ENCODE results near the gene SORBS2. TPM values are rescaled to one million over a fixed set of nuclear protein-coding genes. Genes with fewer than 3 reads are reported as not detected.

SORBS2 gene
- total RNA-seq, 1 experiment from 2014 or later, result 9.7 TPM

DNA sequence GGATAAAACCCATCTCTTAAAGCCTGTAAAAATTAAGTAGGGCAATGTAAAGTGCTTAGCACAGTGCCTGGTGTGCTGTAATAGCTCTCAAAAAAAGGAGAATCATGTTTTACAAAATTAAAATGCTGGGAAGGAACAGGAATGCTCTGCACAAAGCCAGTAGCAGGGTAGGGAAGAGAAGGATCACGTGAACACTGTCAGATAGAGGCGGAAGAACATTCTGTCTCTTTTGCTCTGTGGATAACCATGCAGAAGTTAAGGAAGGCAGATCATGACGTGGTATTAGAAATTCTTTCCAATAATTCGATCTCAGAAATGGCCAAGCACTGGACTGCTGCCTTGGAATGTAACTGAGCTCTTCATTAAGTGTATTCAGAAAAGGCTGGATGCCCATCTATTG is 140.5 kb downstream of the SORBS2 start:
- Histone ChIP-seq H3K23ac (ENCODE audit: insufficient read length, low read depth, low read length) (no peak overlapping the region), H4K91ac (ENCODE audit: insufficient read length, low read depth, low read length) (no peak overlapping the region), H2BK12ac (ENCODE audit: insufficient read length, low read depth, low read length) (no peak overlapping the region), H3K4me1 (ENCODE audit: insufficient read depth, low read length) (no peaks in the 10 kb centered on the region), H2AK5ac (ENCODE audit: insufficient read length, low read length) (no peak overlapping the region), H3K9me3 (ENCODE audit: control insufficient read depth, low read depth, low read length) (no peaks in the 10 kb centered on the region), H2BK120ac (ENCODE audit: low read depth, low read length, poor library complexity, severe bottlenecking) (no peak overlapping the region), H3K14ac (ENCODE audit: insufficient read depth, low read length) (no peak overlapping the region), H4K5ac (ENCODE audit: insufficient read length, low read depth, low read length) (no peak overlapping the region), H2AFZ (ENCODE audit: low read length) (no peak overlapping the region), H3K79me1 (ENCODE audit: insufficient read depth, low read depth, low read length, poor library complexity, severe bottlenecking) (no peaks in the 10 kb centered on the region), H4K20me1 (ENCODE audit: control insufficient read depth, insufficient read depth, insufficient read length) (no peaks in the 10 kb centered on the region), H4K8ac (replicated peaks; ENCODE audit: insufficient read length, low read depth, low read length) (no peak overlapping the region), H3K4me2 (ENCODE audit: insufficient read depth, insufficient read length, low read length) (no peak overlapping the region), H2BK15ac (ENCODE audit: low read depth, low read length) (no peak overlapping the region), H2BK20ac (ENCODE audit: low read depth, low read length, poor library complexity, severe bottlenecking) (no peak overlapping the region), H3K18ac (ENCODE audit: insufficient read length, low read depth, low read length) (no peak overlapping the region), H2BK5ac (ENCODE audit: insufficient read length, low read length) (no peak overlapping the region), H3K27me3 (ENCODE audit: insufficient read depth, low read length) (no peaks in the 10 kb centered on the region), H3K56ac (ENCODE audit: insufficient read length, low read depth, low read length) (no peak overlapping the region), H3K79me2 (ENCODE audit: insufficient read depth, low read length) (no peaks in the 10 kb centered on the region), H3K9ac (ENCODE audit: extremely low read depth, insufficient read length, low read length) (no peak overlapping the region), H3K27ac (ENCODE audit: insufficient read length, low read depth, low read length) (no peak overlapping the region), H3K23me2 (ENCODE audit: insufficient read length, low read depth, low read length, poor library complexity, severe bottlenecking) (no peaks in the 10 kb centered on the region), H3T11ph (ENCODE audit: low read length) (no peak overlapping the region), H3K4ac (ENCODE audit: low read depth, low read length) (no peak overlapping the region)
- no peaks in the 10 kb centered on the region for H3K4me1 Mint-ChIP-seq
- no peak for TF ChIP-seq CTCF (conservative IDR thresholded peaks at IDR 0.05)
- no peak overlapping the region for H3K27ac Mint-ChIP-seq
- no peak for DNase-seq
- H3K36me3 Mint-ChIP-seq (ENCODE audit: insufficient read depth in 1 of 3, low read depth in 3 of 3), result peaks cover 2 to 27% (median 19%) of the 10 kb centered on the region in 3 experiments
- H3K4me3 Mint-ChIP-seq, result no peak overlapping the region
- no CpG with 5 or more reads among the region's 4 CpGs for WGBS (ENCODE audit: extremely low coverage, insufficient read length, low lambda C conversion rate)
- no peaks in the 10 kb centered on the region for H3K9me3 Mint-ChIP-seq
- no peaks in the 10 kb centered on the region for H3K27me3 Mint-ChIP-seq (ENCODE audit: low read depth)
